Hepatocyte (in vitro differentiated cells): ENCODE results near the gene IGSF11. TPM values are rescaled to one million over a fixed set of nuclear protein-coding genes. Genes with fewer than 3 reads are reported as not detected.
"Not testable (repeated sequence)": the region's sequence is repeated elsewhere in the genome, so short reads cannot be mapped to it uniquely, and the experiment has no call there.

Experiments
- DNase-seq: peaks from one replicate; pipeline ENCODE4 v3.0.0-alpha.2; 2016; ENCODE audit warnings: low spot score
- H2AFZ ChIP-seq: fragments of 200-600 bp; sonication (generic); 2 replicates; pipeline ENCODE4 v1.6.0; 2016; ENCODE audit warnings: antibody characterized with exemption, mild to moderate bottlenecking
- H3K27ac ChIP-seq: fragments of 200-600 bp; sonication (generic); 2 replicates; pipeline ENCODE4 v1.5.1; 2016; ENCODE audit warnings: mild to moderate bottlenecking
- H3K27me3 ChIP-seq: fragments of 200-600 bp; sonication (generic); 2 replicates; pipeline ENCODE4 v1.6.1; 2016
- H3K36me3 ChIP-seq: fragments of 200-600 bp; sonication (generic); replicated peaks from 2 replicates; pipeline ENCODE4 v1.5.1; 2016; ENCODE audit warnings: low read depth; ENCODE audit not compliant: insufficient read depth
- H3K4me1 ChIP-seq: fragments of 200-600 bp; sonication (generic); 2 replicates; pipeline ENCODE4 v1.5.1; 2016; ENCODE audit warnings: mild to moderate bottlenecking, moderate library complexity; ENCODE audit not compliant: insufficient read depth
- H3K4me2 ChIP-seq: fragments of 200-600 bp; sonication (generic); 2 replicates; pipeline ENCODE4 v1.6.0; 2016
- H3K4me3 ChIP-seq: fragments of 200-600 bp; sonication (generic); 2 replicates; pipeline ENCODE4 v1.5.1; 2016; ENCODE audit warnings: mild to moderate bottlenecking
- H3K79me2 ChIP-seq: fragments of 200-600 bp; sonication (generic); 2 replicates; pipeline ENCODE4 v1.6.0; 2017; ENCODE audit warnings: mild to moderate bottlenecking
- H3K9me2 ChIP-seq: fragments of 200-600 bp; sonication (generic); replicated peaks from 2 replicates; pipeline ENCODE4 v1.6.0; 2017; ENCODE audit warnings: mild to moderate bottlenecking; ENCODE audit not compliant: insufficient read depth
- H3K9me3 ChIP-seq: fragments of 200-600 bp; sonication (generic); 2 replicates; pipeline ENCODE4 v1.5.1; 2016; ENCODE audit warnings: low read depth, mild to moderate bottlenecking
- H4K20me1 ChIP-seq: fragments of 200-600 bp; sonication (generic); 2 replicates; pipeline ENCODE4 v1.6.0; 2016; ENCODE audit warnings: mild to moderate bottlenecking; ENCODE audit not compliant: insufficient read depth, poor library complexity, severe bottlenecking
- EZH2 ChIP-seq: fragments of 200-600 bp; sonication (generic); IDR thresholded peaks from 2 replicates; pipeline ENCODE4 v1.6.1; 2016; ENCODE audit warnings: antibody characterized with exemption, mild to moderate bottlenecking, borderline replicate concordance
- EZH2phosphoT487 ChIP-seq: fragments of 200-600 bp; sonication (generic); IDR thresholded peaks from one replicate; pipeline ENCODE4 v1.6.1; 2018; ENCODE audit warnings: antibody characterized with exemption, mild to moderate bottlenecking, low read depth, moderate library complexity; ENCODE audit not compliant: unreplicated experiment, severe bottlenecking
- WGBS: methylation state at CpG from one replicate; pipeline ENCODE4 v1.1.6; 2016; ENCODE audit warnings: low lambda C conversion rate; ENCODE audit errors: missing lambda C conversion rate; 5-methylcytosine and 5-hydroxymethylcytosine counted together
- polyA plus RNA-seq: library from polyadenylated mRNA; unstranded; fragments of >200 nt; fragmentation: Nextera tagmentation; extraction: Ambion mirVana; gene quantifications from 2 replicates; pipeline ENCODE4 v1.2.1, GENCODE V29; 2016
- total RNA-seq: library from RNA; depleted of rRNA; stranded (reverse); fragments of >200 nt; gene quantifications from 2 replicates; pipeline ENCODE4 v1.2.3, GENCODE V29; 2014
- TF ChIP-seq, protein P1 (sequence below): fragments of 200-600 bp; sonication (generic); IDR thresholded peaks from 2 replicates; pipeline ENCODE4 v1.5.1; 2016; ENCODE audit warnings: antibody characterized with exemption, mild to moderate bottlenecking; ENCODE audit not compliant: poor library complexity

Gene IGSF11
- total and polyA plus RNA-seq, 2 experiments from 2014 or later, result 1.0 TPM; not detected in 1

DNA sequence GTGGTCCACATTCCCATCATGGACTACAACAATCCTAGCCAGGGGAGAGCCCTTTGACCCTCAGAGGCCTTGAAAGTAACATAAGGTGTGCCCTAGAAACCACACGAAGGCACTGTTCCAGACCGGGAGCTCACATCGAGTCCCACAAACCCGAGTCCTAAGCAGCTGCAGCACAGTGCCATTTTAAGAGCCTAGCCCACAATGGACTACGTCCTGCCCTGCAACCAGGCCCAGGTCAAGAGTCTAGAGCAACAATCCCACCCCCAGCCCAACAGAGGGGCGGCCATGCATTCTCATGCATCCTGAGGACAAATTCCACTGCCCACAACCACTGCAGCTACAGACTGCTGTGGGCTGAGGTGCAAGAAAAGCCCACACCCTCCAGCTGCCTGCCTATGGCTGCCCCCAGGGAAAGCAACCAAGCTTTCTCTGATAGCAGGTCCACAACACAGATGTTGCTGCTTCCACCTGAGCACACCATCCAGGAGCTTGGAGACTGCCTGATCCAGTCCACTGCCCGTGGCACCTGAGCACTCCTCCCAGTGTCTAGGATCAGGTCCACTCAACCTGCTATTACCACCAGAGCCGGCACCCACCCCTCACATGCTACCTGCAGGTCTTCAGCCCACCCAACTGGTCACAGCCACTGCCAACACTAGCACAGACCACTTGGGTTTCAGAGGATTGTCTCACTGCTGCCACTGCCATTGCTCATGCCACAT lies 56.8 kb downstream of the IGSF11 start:
- DNase-seq, result no peak
- H3K4me3 ChIP-seq, result no peak overlapping the region
- no peaks in the 10 kb centered on the region for H3K79me2 ChIP-seq
- H4K20me1 ChIP-seq, result no peaks in the 10 kb centered on the region
- H3K9me3 ChIP-seq, result no peaks in the 10 kb centered on the region
- H3K27me3 ChIP-seq, result no peaks in the 10 kb centered on the region
- no peak overlapping the region for H3K27ac ChIP-seq
- H3K9me2 ChIP-seq, result no peaks in the 10 kb centered on the region
- H2AFZ ChIP-seq, result no peak overlapping the region
- 90% methylated on average over 8 of the region's 8 CpGs for WGBS
- H3K4me1 ChIP-seq, result no peaks in the 10 kb centered on the region
- TF ChIP-seq EZH2phosphoT487 (no peak), EZH2 (no peak)
- TF ChIP-seq, protein P1, sequence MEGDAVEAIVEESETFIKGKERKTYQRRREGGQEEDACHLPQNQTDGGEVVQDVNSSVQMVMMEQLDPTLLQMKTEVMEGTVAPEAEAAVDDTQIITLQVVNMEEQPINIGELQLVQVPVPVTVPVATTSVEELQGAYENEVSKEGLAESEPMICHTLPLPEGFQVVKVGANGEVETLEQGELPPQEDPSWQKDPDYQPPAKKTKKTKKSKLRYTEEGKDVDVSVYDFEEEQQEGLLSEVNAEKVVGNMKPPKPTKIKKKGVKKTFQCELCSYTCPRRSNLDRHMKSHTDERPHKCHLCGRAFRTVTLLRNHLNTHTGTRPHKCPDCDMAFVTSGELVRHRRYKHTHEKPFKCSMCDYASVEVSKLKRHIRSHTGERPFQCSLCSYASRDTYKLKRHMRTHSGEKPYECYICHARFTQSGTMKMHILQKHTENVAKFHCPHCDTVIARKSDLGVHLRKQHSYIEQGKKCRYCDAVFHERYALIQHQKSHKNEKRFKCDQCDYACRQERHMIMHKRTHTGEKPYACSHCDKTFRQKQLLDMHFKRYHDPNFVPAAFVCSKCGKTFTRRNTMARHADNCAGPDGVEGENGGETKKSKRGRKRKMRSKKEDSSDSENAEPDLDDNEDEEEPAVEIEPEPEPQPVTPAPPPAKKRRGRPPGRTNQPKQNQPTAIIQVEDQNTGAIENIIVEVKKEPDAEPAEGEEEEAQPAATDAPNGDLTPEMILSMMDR, result no peak
- no peaks in the 10 kb centered on the region for H3K36me3 ChIP-seq
- no peak overlapping the region for H3K4me2 ChIP-seq

DNA sequence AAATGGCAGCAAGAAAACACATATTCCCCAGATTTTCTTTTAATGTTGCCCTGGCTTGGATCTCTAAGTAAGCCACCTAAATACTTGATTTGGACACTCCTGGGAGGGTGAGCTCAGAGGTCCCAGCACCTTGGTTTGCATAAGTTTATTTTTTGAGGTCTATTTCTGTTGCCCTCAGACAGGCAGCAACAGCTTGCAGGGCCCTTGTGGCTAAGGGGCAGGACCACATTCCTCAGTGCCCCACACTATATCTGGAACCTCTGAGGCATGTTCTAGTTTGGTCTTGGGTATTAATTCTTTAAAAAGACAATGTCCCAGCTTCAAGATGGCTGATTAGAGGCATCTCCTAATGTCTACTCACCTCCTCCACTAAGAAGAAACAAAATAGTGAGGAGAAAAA lies 57.5 kb downstream of the IGSF11 start:
- H3K79me2 ChIP-seq, result no peaks in the 10 kb centered on the region
- no peak overlapping the region for H3K27ac ChIP-seq
- no peaks in the 10 kb centered on the region for H3K36me3 ChIP-seq
- no peak overlapping the region for H3K4me2 ChIP-seq
- DNase-seq, result no peak
- no peaks in the 10 kb centered on the region for H3K4me1 ChIP-seq
- no peak overlapping the region for H3K4me3 ChIP-seq
- H3K9me2 ChIP-seq, result no peaks in the 10 kb centered on the region
- no peaks in the 10 kb centered on the region for H4K20me1 ChIP-seq
- no peak for TF ChIP-seq EZH2
- TF ChIP-seq, protein P1, result no peak
- TF ChIP-seq EZH2phosphoT487, result no peak
- H3K27me3 ChIP-seq, result no peaks in the 10 kb centered on the region
- H2AFZ ChIP-seq, result no peak overlapping the region
- no peaks in the 10 kb centered on the region for H3K9me3 ChIP-seq

DNA sequence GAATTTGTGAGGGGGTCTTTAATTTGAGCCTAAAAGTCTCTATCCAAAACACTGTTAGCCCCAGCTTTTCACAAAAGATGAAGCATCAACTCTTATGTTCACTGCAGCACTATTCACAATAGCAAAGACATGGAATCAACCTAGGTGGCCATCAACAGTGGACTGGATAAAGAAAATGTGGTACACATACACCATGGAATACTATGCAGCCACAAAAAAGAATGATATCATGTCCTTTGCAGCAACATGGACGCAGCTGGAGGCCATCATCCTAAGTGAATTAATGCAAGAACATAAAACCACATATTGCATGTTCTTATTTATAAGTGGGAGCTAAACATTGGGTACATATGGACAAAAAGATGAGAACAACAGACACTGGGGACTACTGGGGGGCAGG lies 59.2 kb downstream of the IGSF11 start:
- H3K79me2 ChIP-seq, H3K36me3 ChIP-seq, H3K9me2 ChIP-seq, H3K4me3 ChIP-seq, H3K27ac ChIP-seq, H3K4me2 ChIP-seq, H2AFZ ChIP-seq, H4K20me1 ChIP-seq, H3K4me1 ChIP-seq, DNase-seq, H3K27me3 ChIP-seq, H3K9me3 ChIP-seq: not testable (repeated sequence)
- 88% methylated on average over 1 of the region's 1 CpG for WGBS

DNA sequence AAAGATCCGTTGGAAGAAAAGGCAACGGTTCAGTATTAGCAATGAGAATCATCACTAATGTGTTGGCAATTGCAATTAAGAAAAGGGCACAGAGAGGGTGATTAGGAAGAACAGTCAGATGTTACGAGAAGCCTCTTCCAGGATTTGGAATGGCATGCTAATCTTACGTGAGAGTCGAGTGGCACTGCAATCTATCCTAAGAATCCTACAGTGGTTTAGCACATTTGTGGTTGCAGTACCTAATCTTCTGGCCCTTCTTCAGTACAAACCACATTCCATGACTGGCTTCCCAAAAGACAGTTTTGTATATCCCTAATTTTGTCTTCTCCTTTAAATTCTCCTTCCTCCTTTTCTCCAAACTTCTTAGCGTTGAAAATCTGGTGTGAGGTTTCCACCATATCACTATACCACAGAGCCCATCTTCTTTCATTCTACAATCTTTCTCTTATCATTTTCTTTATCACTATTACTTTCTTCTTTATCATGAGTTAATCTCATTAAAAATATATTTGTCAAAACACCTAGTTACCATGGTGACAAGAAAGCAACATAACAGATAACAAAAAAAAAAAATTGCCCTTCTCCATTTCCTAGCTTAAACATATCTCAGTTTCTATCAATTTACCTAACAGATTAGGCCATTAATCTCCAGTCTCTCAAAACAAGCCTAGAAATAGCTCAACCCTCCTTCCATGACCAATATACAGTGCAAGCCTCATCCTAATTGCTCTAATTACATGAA lies 60.1 kb downstream of the IGSF11 start:
- WGBS, result 71% methylated on average over 6 of the region's 6 CpGs
- Histone ChIP-seq H4K20me1 (no peaks in the 10 kb centered on the region), H3K27me3 (no peaks in the 10 kb centered on the region), H3K9me3 (no peaks in the 10 kb centered on the region), H3K4me3 (no peak overlapping the region), H2AFZ (no peak overlapping the region), H3K79me2 (no peaks in the 10 kb centered on the region), H3K27ac (no peak overlapping the region), H3K4me2 (no peak overlapping the region), H3K4me1 (no peaks in the 10 kb centered on the region), H3K9me2 (no peaks in the 10 kb centered on the region), H3K36me3 (no peaks in the 10 kb centered on the region)
- TF ChIP-seq, protein P1, result no peak
- TF ChIP-seq EZH2phosphoT487 (no peak), EZH2 (no peak)
- DNase-seq, result no peak
